Left hindlimb (tissue), 1 donor: Measurements from ENCODE around the gene PALM.
"Not testable (repeated sequence)": the region's sequence is repeated elsewhere in the genome, so short reads cannot be mapped to it uniquely, and the experiment has no call there.

Experiments
- DNase-seq: peaks from one replicate; pipeline ENCODE4 v3.0.0-alpha.2; 2018

PALM gene

DNA sequence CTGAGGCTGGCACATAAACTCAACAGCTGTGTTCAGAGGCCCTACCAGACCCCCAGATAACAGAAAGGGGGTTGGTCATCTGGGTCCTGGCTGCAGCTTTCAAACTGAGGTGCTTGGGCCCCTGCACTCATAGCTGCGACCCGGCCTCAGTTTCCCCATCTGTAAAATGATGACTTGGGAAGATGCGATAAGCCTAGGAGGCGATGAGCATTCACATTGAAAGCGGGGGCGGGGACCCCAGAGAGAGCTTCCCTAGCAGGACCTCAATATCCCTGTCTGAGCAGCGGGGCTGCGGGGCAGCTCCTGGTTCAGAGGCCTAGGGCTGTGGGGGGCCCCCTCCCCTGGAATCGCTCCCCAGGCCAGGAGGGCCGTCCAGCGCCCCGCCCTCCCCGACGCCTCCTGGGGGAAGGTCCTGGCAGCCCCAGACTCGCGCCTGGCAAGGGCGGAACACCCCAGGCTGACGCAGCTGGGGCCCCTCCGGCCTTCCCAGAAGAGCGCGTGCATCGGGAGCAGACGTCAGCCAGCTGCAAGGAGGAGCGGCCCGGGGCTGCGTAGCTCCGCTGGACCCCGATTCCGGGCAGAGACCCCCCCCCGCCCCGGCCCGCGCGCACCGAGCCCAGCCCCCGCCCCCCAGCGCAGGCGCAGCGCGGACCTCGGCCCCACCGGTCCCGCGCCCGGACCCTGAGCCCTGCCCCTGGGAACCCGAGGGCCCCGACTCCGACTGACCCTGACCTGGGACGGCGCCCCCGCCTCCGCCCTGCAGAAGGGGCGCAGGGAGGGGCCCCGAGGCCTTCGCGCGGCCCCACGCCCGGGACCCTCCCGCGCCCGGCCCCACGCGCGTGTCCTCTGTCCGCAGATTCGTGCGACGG, 29.1 kb upstream of the PALM start:
- DNase-seq, result peak; percentile 89

DNA sequence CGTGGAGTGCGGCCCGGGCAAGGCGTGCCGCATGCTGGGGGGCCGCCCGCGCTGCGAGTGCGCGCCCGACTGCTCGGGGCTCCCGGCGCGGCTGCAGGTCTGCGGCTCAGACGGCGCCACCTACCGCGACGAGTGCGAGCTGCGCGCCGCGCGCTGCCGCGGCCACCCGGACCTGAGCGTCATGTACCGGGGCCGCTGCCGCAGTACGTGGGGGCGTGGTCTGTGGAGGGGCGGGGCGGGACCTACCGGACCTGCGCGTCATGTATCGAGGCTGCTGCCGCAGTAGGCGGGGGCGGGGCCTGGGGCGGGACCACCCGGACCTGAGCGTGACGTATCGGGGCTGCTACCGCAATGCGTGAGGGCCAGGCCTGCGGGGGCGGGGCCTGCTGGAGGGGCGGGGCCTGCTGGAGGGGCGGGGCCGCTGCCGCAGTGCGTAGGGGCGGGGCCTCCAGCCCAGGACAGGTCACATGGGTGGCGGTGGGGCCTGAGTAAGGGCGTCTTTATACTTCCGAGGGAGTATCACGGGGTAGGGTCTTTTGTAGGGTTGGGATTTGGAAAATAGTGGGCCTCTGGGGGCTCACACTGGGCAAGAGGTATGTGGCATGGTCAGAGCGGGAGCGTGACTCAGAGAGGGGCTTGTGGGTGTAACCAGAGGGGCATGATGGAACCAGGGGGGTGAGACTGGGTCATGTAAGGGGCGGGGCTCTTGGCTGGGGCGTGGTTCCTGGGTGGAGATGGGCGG, 28.3 kb upstream of the PALM start:
- peak; percentile 100 for DNase-seq

DNA sequence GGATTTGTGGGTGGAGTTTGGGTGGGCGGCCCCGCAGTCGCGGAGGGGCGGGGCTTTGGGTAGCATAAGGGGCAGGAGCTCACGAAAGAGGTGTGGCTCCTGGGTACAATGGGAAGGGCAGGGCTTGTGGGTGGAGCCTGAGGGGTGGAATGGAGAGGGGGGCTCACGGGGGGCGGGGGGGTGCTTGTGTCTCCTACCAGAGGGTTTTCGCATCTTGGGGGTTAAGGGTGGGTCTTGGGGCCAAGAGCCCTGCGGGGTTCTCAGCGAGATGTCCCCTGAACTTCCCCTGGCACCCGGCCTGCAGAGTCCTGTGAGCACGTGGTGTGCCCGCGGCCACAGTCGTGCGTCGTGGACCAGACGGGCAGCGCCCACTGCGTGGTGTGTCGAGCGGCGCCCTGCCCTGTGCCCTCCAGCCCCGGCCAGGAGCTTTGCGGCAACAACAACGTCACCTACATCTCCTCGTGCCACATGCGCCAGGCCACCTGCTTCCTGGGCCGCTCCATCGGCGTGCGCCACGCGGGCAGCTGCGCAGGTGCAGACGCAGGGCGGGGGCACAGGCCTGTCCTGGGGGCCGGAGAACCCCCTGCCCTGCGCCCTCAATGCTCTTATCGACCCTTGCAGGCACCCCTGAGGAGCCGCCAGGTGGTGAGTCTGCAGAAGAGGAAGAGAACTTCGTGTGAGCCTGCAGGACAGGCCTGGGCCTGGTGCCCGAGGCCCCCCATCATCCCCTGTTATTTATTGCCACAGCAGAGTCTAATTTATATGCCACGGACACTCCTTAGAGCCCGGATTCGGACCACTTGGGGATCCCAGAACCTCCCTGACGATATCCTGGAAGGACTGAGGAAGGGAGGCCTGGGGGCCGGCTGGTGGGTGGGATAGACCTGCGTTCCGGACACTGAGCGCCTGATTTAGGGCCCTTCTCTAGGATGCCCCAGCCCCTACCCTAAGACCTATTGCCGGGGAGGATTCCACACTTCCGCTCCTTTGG, 27.4 kb upstream of the PALM start:
- DNase-seq, result no peak

DNA sequence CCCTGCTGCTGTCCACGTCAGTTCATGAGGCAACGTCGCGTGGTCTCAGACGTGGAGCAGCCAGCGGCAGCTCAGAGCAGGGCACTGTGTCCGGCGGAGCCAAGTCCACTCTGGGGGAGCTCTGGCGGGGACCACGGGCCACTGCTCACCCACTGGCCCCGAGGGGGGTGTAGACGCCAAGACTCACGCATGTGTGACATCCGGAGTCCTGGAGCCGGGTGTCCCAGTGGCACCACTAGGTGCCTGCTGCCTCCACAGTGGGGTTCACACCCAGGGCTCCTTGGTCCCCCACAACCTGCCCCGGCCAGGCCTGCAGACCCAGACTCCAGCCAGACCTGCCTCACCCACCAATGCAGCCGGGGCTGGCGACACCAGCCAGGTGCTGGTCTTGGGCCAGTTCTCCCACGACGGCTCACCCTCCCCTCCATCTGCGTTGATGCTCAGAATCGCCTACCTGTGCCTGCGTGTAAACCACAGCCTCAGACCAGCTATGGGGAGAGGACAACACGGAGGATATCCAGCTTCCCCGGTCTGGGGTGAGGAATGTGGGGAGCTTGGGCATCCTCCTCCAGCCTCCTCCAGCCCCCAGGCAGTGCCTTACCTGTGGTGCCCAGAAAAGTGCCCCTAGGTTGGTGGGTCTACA, 25.9 kb upstream of the PALM start:
- DNase-seq, result no peak

DNA sequence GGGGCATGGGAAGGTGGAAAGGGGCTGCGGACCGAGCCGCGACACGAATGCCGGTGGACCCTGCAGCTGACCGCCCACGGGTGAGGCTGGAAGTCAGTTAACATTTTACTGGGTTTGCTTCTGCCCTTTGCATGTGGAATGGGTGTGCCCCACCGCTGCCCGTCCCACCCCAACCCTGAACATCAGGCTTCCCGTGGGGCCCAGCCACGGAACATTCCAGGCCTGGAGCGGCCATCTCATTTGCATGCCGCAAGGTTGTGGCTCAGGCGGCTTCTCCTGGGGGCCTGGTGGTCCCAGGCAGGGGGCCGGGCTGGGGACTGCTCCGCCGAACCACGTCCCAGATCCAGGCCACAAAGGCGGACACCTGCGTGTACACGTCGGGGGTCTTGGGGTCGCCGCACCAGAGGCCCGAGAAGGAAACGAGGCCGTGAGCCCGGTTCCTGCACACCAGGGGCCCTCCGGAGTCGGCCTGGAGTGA, 23.2 kb upstream of the PALM start:
- DNase-seq, result no peak

DNA sequence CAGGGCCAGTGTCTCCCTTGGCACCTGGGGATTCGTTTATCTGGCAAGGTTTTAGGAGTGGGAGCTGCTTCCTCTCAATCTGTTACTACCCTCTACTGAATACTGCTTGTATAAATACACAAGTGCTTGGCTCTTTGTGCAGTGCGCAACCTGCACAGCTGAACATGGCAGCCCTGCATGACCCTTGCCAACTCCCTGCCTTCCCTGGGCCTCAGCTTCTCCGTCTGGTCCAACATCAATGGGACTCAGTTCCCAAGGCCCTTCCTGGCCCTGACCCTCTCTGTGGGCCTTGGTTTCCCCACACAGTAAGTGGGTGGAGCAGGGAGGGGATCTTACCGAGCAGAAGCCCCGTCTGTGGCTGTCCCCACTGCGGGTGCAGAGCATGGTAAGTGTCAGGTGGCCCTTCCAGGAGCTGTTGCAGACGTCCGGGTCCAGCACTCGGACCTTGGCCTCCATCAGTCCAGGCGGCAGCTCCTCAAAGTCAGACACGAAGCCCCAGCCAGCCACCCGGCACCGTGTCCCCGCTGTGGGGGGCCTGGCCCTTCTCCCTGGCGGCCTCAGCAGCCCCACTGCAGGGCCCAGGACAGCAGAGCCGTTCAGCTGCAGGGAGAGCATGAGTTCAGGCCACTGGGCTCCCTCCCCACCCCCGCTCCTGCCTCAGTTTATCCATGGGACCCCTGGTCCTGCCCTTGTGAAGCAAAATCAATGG, 22.0 kb upstream of the PALM start:
- DNase-seq, result no peak

DNA sequence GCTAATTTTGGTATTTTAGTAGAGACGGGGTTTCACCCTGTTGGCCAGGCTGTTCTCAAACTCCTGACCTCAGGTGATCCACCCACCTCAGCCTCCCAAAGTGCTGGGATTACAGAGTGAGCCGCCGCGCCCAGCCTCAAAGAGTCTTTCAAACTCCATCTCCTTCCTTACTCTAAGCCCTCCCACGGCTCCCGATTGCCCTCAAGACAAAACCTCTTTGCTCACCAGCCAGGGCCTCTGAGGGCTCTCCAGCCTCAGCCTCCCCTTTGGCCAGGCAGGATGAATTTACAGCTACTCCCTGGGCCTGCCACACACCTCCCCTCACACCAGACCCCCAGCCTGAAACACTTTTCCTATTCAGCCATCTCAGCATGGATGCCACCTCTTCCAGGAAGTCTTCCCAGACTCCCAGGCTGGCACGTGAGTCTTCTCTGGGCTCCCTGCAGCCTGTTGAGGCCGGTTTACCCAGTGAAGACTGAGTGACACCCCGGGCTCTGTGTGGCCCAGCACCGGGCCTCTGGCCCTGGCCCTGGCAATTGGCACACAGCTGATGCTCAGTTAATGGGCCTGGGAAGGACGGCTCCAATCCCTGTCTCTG, 21.1 kb upstream of the PALM start:
- no peak for DNase-seq

DNA sequence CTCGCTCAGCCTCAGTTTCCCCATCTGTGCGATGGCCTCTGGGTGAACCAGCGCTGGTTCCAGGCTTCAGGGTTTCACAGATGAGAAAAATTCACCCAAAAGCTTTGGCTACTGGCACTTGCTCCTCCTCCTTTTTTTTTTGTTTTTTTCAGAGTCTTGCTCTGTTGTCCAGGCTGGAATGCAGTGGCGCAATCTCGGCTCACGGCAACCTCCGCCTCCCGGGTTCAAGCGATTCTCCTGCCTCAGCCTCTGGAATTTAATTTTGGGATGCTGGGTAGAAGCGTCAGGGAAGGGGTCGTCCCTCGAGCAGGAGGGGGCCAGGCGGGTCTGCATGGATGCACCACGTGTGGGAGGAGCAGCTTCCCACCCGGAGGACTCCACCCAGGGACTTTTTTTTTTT, 20.5 kb upstream of the PALM start:
- no peak for DNase-seq

DNA sequence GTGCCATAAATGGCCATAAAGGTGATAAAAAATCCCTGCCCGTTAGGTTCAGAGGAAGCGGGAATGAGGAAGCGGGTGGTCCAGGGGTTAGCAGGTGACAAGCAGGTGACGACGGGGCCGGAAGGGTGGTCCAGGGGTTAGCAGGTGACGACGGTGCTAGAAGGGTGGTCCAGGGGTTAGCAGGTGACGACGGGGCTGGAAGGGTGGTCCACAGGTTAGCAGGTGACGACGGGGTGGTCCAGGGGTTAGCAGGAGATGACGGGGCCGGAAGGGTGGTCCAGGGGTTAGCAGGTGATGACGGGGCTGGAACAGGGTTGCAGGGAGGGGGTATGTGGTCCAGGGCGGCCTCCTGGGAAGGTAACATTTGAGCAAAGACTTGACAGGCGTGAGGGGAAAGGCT, 19.7 kb upstream of the PALM start:
- no peak for DNase-seq

DNA sequence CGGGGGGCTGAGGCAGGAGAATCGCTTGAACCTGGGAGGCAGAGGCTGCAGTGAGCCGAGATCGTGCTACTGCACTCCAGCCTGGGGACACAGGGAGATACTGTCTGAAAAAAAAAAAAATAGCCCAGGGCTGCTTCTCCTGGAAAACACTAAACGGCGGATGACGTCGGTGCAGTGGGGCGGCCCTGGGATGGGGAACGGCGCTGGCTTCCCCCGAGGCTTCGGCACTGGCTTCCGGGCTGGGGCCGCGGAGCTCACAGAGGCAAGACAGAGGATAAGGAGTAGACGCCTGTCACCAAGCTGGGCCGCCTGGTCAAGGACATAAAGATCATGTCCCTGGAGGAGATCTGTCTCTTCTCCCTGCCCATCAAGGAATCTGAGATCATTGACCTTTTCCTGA, 18.5 kb upstream of the PALM start:
- DNase-seq, result no peak

DNA sequence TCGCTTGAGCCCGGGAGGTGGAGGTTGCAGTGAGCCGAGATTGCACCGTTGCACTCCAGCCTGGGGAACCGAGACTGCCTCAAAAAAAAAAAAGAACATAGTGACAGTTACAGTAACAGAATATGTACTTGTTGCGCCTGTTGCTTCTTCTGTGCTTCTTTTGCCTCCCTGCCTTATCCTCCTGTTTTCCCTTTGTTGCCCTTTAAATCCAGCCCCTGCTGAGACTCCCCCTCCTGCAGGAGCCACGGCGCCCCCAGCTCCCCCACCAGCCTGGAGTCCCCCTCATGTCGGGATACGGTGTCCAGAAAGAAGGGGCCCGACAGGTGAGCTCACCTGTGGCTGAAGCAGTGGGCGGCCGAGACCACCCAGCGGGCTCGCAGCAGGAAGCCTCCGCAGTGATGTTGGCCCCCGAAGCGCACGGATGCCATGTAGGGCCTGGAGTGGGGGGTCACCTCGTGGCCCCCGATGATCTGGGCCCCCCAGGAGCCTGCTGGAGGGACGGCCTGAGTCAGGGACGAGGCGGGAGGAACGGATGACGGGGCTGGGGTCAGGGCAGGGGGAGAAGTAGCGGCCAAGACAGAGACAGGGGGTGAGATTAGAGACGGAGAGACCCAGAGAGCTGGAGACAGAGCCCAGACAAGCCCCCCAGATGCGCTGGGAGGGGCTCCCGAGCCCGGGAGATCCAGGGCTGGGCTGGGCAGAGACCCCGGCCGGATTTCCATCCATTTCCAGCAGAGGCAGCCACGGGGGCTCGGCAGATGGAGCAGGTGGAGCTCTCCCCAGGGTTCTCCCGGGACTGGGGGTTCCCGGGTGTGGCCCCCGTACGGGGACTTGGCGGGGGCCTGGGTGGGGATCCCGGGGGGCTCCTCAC, 14.0 kb upstream of the PALM start:
- DNase-seq, result no peak

DNA sequence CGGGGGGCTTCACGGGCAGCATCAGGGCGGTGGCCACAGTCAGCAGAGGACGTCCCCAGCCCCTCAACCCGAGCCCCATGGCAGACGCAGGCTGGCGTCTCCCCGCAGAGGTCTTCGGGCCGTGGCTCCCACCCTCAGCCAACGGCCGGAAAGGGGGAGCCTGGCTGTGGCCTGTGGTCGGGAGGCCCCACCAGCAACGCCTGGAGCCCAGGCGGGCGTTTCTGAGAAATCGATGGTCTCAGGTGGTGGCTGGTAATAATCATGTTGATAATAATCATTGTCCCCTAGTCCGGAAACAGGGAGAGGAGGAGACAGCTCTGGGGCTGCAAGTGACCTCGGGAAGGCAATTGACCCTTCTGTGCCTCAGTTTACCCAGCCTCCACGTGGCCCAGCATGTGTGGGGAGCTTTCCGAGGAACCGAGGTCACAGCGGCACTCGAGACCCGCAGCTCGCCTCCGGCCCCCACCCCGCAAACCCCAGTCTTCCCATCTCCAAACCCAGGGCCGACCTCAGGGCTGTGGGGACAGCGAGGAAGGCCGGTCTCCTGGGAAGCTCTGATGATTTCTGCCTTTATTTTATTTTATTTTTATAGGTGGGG, 13.3 kb upstream of the PALM start, which contains the start of gene PRSS57:
TSS of gene PRSS57 (minus strand) at position 101 of the 598 bp plus-strand sequence. CDS start at position 79, 22 bp downstream.
- DNase-seq, result no peak

DNA sequence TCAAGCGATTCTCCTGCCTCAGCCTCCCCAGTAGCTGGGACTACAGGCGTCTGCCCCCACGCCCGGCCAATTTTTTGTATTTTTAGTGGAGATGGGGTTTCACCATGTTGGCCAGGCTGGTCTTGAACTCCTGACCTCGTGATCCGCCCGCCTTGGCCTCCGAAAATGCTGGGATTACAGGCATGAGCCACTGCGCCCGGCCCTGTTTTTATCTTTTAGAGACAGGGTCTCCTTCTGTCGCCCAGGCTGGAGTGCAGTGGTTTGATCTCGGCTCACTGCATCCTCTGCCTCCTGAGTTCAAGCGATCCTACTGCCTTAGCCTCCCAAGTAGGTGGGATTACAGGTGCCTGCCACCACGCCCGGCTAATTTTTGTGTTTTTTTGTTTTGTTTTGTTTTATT, 10.2 kb upstream of the PALM start:
- not testable (repeated sequence) for DNase-seq

DNA sequence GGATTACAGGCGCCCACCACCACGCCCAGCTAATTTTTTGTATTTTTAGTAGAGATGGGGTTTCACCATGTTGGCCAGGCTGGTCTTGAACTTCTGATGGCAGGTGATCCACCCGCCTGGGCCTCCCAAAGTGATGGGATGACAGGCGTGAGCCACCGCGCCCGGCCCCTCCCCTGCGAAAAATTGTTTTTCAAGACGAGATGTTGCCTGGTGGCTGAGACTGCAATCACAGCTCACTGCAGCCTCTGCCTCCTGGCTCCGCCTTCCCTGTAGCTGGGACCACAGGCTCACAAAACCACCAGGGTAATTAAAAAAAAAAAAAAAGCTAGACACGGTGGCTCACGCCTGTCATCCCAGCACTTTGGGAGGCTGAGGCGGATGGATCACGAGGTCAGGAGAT, 8.8 kb upstream of the PALM start:
- not testable (repeated sequence) for DNase-seq

DNA sequence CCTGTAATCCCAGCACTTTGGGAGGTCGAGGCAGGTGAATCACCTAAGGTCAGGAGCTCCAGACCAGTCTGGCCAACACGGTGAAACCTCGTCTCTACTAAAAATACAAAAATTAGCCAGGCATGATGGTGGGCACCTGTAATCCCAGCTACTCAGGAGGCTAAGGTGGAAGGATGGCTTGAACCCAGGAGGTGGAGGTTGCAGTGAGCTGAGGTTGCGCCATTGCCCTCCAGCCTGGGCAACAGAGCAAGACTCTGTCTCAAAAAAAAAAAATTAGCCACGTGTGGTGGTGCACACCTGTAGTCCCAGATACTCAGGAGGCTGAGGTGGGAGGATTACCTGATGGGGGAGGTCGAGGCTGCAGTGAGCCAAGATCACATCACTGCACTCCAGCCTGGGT, 5.9 kb upstream of the PALM start:
- DNase-seq, result not testable (repeated sequence)

DNA sequence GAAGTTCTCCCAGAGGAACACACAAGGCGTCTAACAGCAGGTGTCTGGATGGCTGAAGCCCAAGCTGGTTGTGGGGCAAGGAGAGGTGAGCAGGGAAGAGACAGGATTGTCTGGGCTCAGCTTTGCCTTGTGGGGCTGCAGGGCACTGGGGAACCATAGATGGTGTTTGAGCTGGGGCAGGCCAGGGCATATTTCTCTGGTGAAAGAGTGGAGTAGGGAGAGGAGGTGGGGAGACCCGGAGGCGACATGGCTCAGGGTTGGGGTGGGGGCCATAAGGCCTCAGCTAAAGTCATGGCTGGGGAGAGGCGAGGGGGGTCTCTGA, 5.4 kb upstream of the PALM start:
- no peak for DNase-seq

DNA sequence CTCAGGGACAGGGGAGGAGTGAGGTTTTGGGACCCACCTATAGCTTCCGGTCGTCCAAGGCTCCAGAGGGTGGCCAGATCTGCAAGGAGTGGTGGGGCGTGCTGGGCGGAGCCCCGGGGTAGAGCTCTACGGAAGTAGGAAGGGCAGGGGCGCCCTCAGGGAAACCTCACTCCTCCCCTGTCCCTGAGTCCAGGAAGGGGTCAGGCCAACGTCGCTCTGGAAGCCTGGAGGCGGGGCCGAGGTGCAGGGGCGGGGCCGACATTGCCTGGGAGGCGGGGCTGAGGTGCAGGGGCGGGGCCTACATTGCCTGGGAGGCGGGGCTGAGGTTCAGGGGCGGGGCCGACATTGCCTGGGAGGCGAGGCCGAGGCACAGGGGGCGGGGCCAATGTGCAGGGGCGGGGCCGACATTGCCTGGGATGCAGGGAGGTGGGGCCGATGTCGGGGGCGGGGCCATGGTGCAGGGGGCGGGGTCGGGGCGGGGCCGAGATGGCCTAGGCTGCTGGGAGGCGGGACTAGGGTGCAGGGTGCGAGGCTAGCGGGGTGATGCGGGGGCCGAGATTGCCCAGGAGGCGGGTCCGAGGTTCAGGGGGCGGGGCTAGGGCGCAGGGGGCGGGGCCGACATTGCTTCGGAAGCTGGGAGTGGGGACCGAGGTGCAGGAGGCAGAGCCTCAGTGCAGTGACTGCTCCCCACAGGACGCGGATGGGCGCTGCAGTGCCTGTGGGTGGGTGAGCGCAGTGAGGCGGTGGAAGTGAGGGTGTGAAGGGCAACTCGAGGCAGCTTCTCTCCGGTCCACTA, 4.9 kb upstream of the PALM start:
- peak; percentile 72 for DNase-seq

DNA sequence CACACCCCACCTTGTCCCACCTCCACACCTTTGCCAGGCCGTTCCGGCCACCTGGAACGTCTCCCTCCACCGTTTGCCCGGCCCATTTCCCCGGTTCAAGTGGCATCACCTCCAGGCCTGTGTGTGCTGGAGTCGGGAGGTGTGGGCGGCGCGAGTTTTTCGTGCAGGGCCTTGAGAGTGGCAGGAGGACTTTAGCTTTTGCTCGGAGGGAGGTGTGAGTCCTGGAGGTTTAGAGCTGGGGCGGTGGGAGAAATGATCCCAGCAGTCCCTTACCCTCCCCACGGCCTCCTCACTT, 4.3 kb upstream of the PALM start:
- DNase-seq, result no peak
